GM12878 (cell line): Measurements from ENCODE around the gene BEX3. TPM values are rescaled to one million over a fixed set of nuclear protein-coding genes. Genes with fewer than 3 reads are reported as not detected.

Source experiments
- ATAC-seq: fragments of 200-7000 bp; cut with Tn5 transposase; 3 replicates; pipeline ENCODE4 v1.9.1; 2020; ENCODE audit warnings: mild to moderate bottlenecking, moderate library complexity
- BruUV-seq: library from RNA; stranded (reverse); fragments of 400-500 nt; replicated peaks from 2 replicates; lab custom pipeline; 2021; lab: Mats Ljungman, UMichigan
- CTCF ChIA-PET: fragments of 300-600 bp; sonication (Branson Sonifier 250); formaldehyde crosslinking; extraction: SDS; loops from one replicate; lab custom pipeline; 2021; ENCODE audit warnings: inconsistent platforms; lab: Yijun Ruan, JAX
- POLR2A ChIA-PET: fragments of 350-600 bp; formaldehyde crosslinking; extraction: SDS; loops from one replicate; lab custom pipeline; 2021; ENCODE audit warnings: inconsistent platforms; lab: Charles Lee
- RAD21 ChIA-PET: fragments of 300-600 bp; sonication (Branson Sonifier 250); formaldehyde crosslinking; loops from one replicate; lab custom pipeline; 2023; ENCODE audit warnings: antibody characterized with exemption; ENCODE audit not compliant: unreplicated experiment; lab: Charles Lee
- SMC1A ChIA-PET: fragments of 300-600 bp; sonication (Branson Sonifier 250); formaldehyde crosslinking; loops from one replicate; lab custom pipeline; 2023; ENCODE audit not compliant: unreplicated experiment, uncharacterized antibody; lab: Charles Lee
- DNase-seq: peaks from one replicate; pipeline ENCODE4 v3.0.0-alpha.2; 2011; ENCODE audit warnings: low read depth, low spot score
- FAIRE-seq: peaks from 3 replicates; lab custom pipeline; 2011; peaks lifted over from hg19 to GRCh38; lab: Jason Lieb, UNC
- H2AFZ ChIP-seq: 2 replicates; pipeline ENCODE4 v1.6.0; 2011; ENCODE audit warnings: low read depth, low read length, control low read depth; ENCODE audit not compliant: control insufficient read depth
- H3K27ac ChIP-seq: 2 replicates; pipeline ENCODE4 v1.5.1; 2011; ENCODE audit warnings: control low read depth; ENCODE audit not compliant: control insufficient read depth, insufficient read depth
- H3K27me3 ChIP-seq, 2 experiments: replicated peaks in 1 of 2; 2 replicates each; pipeline versions ENCODE4 v1.6.0 to v1.6.1; 2011; ENCODE audit warnings: low read length in 1 of 2; ENCODE audit not compliant: control insufficient read depth in 2 of 2, insufficient read depth in 2 of 2
- H3K36me3 ChIP-seq, 2 experiments: 2 replicates each; pipeline ENCODE4 v1.5.1; 2011; ENCODE audit warnings: low read length in 1 of 2; ENCODE audit not compliant: control insufficient read depth in 2 of 2, insufficient read depth in 2 of 2
- H3K4me1 ChIP-seq: 2 replicates; pipeline ENCODE4 v1.6.1; 2011; ENCODE audit warnings: mild to moderate bottlenecking, low read length, moderate library complexity, mixed read lengths; ENCODE audit not compliant: control insufficient read depth, insufficient read depth
- H3K4me2 ChIP-seq: 2 replicates; pipeline ENCODE4 v1.6.0; 2011; ENCODE audit warnings: control low read depth; ENCODE audit not compliant: control insufficient read depth, insufficient read depth
- H3K4me3 ChIP-seq: fragments of 200-600 bp; sonication (generic); 2 replicates; pipeline ENCODE4 v1.5.1; 2016
- H3K79me2 ChIP-seq: 2 replicates; pipeline ENCODE4 v1.6.0; 2011; ENCODE audit warnings: low read length; ENCODE audit not compliant: control insufficient read depth, insufficient read depth
- H3K9ac ChIP-seq: 2 replicates; pipeline ENCODE4 v1.8.0; 2011; ENCODE audit warnings: low read length, control low read depth, mixed read lengths; ENCODE audit not compliant: control insufficient read depth, insufficient read depth
- H3K9me3 ChIP-seq: replicated peaks from 3 replicates; pipeline ENCODE4 v1.5.1; 2011; ENCODE audit warnings: mild to moderate bottlenecking, low read length; ENCODE audit not compliant: control insufficient read depth, insufficient read depth
- H4K20me1 ChIP-seq: 2 replicates; pipeline ENCODE4 v1.6.0; 2011; ENCODE audit not compliant: control insufficient read depth, insufficient read depth
- EZH2 ChIP-seq: IDR thresholded peaks from 2 replicates; pipeline ENCODE4 v1.6.1; 2012; ENCODE audit warnings: low read depth, mild to moderate bottlenecking, control low read depth, inconsistent platforms, low read length, borderline replicate concordance; ENCODE audit not compliant: control insufficient read depth
- FOXK2 ChIP-seq: fragments of 450-650 bp; IDR thresholded peaks from 2 replicates; pipeline ENCODE4 v1.6.1; 2017; ENCODE audit warnings: mild to moderate bottlenecking, moderate library complexity
- MXI1 ChIP-seq: fragments of 150-350 bp; IDR thresholded peaks from 2 replicates; pipeline ENCODE4 v1.6.1; 2011; ENCODE audit warnings: low read depth, mild to moderate bottlenecking, inconsistent platforms, low read length, improper control_type of control experiment
- NBN ChIP-seq: fragments of 450-650 bp; IDR thresholded peaks from 2 replicates; pipeline ENCODE4 v1.6.1; 2016
- NR2C2 ChIP-seq: IDR thresholded peaks from 2 replicates; pipeline ENCODE4 v1.6.1; 2011; ENCODE audit warnings: borderline replicate concordance, low read depth; ENCODE audit not compliant: control insufficient read depth, insufficient read length
- PAX5 ChIP-seq: IDR thresholded peaks from 2 replicates; pipeline ENCODE4 v1.6.1; 2011; ENCODE audit warnings: low read depth, low read length, borderline replicate concordance
- POLR2A ChIP-seq: IDR thresholded peaks from 2 replicates; pipeline ENCODE4 v1.6.1; 2011; ENCODE audit warnings: low read depth, mild to moderate bottlenecking, low read length
- RB1 ChIP-seq: fragments of 450-650 bp; formaldehyde crosslinking; IDR thresholded peaks from 2 replicates; pipeline ENCODE4 v1.6.1; 2017; ENCODE audit warnings: mild to moderate bottlenecking, borderline replicate concordance
- SPI1 ChIP-seq: IDR thresholded peaks from 2 replicates; pipeline ENCODE4 v1.6.1; 2011; ENCODE audit warnings: low read depth, mild to moderate bottlenecking, low read length, moderate library complexity, borderline replicate concordance; ENCODE audit not compliant: insufficient read depth
- WGBS: methylation state at CpG from one replicate; pipeline ENCODE4 v1.1.6; 2016; ENCODE audit warnings: low lambda C conversion rate; ENCODE audit not compliant: insufficient replicate concordance, insufficient coverage; ENCODE audit errors: missing lambda C conversion rate; 5-methylcytosine and 5-hydroxymethylcytosine counted together
- in situ Hi-C: fragments of 300-500 bp; cut with MboI; formaldehyde crosslinking; loops from 9 replicates; pipeline ENCODE4 v1.14.3; 2018; ENCODE audit warnings: mixed read lengths
- intact Hi-C: fragments of 100-400 bp; cut with micrococcal nuclease; formaldehyde crosslinking; loops from one replicate; pipeline ENCODE4 v1.14.2; 2022; ENCODE audit not compliant: unreplicated experiment
- polyA plus RNA-seq, 11 experiments: library from polyadenylated mRNA; depleted of rRNA in 4 of 11; unstranded in 6 of 11; stranded (reverse) in 5 of 11; fragments of >200 nt; fragmentation: Nextera tagmentation in 4 of 11; fragmentation: Illumina TruSeq in 1 of 11; extraction: Ambion mirVana in 4 of 11; extraction: Trizol in 1 of 11; gene quantifications; 1 replicate in 1 of 11; 2 replicates in 10 of 11; pipeline versions ENCODE4 v1.2.1 to v1.2.3, GENCODE V29; 2011 to 2016; ENCODE audit warnings: inconsistent platforms in 2 of 11, missing spikeins in 2 of 11, low read depth in 1 of 11
- total RNA-seq, 4 experiments: library from RNA; depleted of rRNA in 3 of 4; stranded (reverse); fragments of >200 nt in 3 of 4; fragmentation: Illumina TruSeq in 1 of 4; extraction: Trizol in 1 of 4; gene quantifications; 2 replicates each; pipeline versions ENCODE4 v1.2.1 to v1.2.3, GENCODE V29; 2013 to 2021
- TF ChIP-seq, protein P1 (sequence below): fragments of 450-650 bp; formaldehyde crosslinking; IDR thresholded peaks from 2 replicates; pipeline ENCODE4 v1.4.0; 2022; ENCODE audit warnings: mild to moderate bottlenecking, moderate library complexity
- TF ChIP-seq, protein P2 (sequence below): fragments of 450-650 bp; IDR thresholded peaks from 2 replicates; pipeline ENCODE4 v1.6.1; 2018; ENCODE audit warnings: borderline replicate concordance, mild to moderate bottlenecking; ENCODE audit not compliant: partially characterized antibody
- TF ChIP-seq, protein P3 (sequence below): IDR thresholded peaks from 2 replicates; pipeline ENCODE4 v1.6.1; 2012; ENCODE audit warnings: low read depth, low read length, improper control_type of control experiment

BEX3 gene
- total and polyA plus RNA-seq, 10 of the 15 experiments (the other 5 are each of a cell fraction or from before 2014, with no cell fraction given), result 1.3 to 1.5 TPM; not detected in 8

DNA sequence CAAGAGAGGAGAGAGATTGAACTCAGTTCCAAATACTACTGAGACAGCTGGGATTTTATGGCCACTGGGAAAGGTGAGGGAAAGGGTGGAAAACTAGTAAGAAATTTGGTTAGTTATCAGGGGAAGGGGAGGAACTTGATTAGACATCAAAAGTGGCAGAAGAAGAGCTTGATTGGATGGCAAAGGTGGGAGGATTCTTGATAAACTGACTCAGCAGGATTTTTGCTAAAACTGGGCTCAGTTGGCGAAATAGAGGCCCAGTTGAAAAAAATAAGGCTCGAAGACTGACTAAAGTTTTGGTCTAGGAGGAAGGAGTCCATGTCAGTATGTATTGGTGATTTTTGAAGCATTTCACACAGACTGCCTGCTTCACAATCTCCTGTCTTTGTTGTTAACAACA, 10.0 kb downstream of the BEX3 start:
- Histone ChIP-seq H4K20me1 (no peaks in the 10 kb centered on the region), H3K27me3 (no peaks in the 10 kb centered on the region; a peak in 1 of 4 replicates), H3K4me2 (no peak overlapping the region), H3K9ac (no peak overlapping the region), H3K79me2 (no peaks in the 10 kb centered on the region), H3K27ac (no peak overlapping the region), H3K36me3 (no peaks in the 10 kb centered on the region), H3K4me1 (no peaks in the 10 kb centered on the region), H3K4me3 (no peak overlapping the region), H2AFZ (no peak overlapping the region), H3K9me3 (no peaks in the 10 kb centered on the region)
- no TSS peak for BruUV-seq
- ChIA-PET RAD21 (no interaction called here), POLR2A (no interaction called here), SMC1A (no interaction called here), CTCF (interaction anchor here (1.2 kb wide), 1 partner anchor 43 kb away, joined by 3 read pairs; no protein-coding TSS in a partner anchor)
- intact Hi-C loops (no loop called here), in situ Hi-C loops (no loop called here)
- no peak for ATAC-seq
- no peak for FAIRE-seq
- 0% methylated on average over 2 of the region's 2 CpGs for WGBS
- TF ChIP-seq POLR2A (no peak), PAX5 (no peak), NR2C2 (no peak), FOXK2 (no peak), MXI1 (no peak), EZH2 (no peak), SPI1 (no peak), NBN (no peak), RB1 (no peak)
- TF ChIP-seq, protein P1, sequence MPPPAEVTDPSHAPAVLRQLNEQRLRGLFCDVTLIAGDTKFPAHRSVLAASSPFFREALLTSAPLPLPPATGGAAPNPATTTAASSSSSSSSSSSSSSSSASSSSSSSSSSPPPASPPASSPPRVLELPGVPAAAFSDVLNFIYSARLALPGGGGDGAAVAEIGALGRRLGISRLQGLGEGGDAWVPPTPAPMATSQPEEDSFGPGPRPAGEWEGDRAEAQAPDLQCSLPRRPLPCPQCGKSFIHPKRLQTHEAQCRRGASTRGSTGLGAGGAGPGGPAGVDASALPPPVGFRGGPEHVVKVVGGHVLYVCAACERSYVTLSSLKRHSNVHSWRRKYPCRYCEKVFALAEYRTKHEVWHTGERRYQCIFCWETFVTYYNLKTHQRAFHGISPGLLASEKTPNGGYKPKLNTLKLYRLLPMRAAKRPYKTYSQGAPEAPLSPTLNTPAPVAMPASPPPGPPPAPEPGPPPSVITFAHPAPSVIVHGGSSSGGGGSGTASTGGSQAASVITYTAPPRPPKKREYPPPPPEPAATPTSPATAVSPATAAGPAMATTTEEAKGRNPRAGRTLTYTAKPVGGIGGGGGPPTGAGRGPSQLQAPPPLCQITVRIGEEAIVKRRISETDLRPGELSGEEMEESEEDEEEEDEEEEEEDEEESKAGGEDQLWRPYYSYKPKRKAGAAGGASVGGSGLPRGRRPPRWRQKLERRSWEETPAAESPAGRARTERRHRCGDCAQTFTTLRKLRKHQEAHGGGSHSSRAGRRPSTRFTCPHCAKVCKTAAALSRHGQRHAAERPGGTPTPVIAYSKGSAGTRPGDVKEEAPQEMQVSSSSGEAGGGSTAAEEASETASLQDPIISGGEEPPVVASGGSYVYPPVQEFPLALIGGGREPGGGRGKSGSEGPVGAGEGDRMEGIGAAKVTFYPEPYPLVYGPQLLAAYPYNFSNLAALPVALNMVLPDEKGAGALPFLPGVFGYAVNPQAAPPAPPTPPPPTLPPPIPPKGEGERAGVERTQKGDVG, result no peak
- TF ChIP-seq, protein P2, sequence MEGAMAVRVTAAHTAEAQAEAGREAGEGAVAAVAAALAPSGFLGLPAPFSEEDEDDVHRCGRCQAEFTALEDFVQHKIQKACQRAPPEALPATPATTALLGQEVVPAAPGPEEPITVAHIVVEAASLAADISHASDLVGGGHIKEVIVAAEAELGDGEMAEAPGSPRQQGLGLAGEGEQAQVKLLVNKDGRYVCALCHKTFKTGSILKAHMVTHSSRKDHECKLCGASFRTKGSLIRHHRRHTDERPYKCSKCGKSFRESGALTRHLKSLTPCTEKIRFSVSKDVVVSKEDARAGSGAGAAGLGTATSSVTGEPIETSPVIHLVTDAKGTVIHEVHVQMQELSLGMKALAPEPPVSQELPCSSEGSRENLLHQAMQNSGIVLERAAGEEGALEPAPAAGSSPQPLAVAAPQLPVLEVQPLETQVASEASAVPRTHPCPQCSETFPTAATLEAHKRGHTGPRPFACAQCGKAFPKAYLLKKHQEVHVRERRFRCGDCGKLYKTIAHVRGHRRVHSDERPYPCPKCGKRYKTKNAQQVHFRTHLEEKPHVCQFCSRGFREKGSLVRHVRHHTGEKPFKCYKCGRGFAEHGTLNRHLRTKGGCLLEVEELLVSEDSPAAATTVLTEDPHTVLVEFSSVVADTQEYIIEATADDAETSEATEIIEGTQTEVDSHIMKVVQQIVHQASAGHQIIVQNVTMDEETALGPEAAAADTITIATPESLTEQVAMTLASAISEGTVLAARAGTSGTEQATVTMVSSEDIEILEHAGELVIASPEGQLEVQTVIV, result no peak
- TF ChIP-seq, protein P3, sequence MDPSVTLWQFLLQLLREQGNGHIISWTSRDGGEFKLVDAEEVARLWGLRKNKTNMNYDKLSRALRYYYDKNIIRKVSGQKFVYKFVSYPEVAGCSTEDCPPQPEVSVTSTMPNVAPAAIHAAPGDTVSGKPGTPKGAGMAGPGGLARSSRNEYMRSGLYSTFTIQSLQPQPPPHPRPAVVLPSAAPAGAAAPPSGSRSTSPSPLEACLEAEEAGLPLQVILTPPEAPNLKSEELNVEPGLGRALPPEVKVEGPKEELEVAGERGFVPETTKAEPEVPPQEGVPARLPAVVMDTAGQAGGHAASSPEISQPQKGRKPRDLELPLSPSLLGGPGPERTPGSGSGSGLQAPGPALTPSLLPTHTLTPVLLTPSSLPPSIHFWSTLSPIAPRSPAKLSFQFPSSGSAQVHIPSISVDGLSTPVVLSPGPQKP, result no peak
- no peak for DNase-seq
